ENCODE results near the gene NRP1. TPM values are rescaled to one million over a fixed set of nuclear protein-coding genes. Genes with fewer than 3 reads are reported as not detected.

The NRP1 gene
- total and polyA plus RNA-seq, 4 donors = 14.6 to 55.6 (median 37.8) TPM

DNA sequence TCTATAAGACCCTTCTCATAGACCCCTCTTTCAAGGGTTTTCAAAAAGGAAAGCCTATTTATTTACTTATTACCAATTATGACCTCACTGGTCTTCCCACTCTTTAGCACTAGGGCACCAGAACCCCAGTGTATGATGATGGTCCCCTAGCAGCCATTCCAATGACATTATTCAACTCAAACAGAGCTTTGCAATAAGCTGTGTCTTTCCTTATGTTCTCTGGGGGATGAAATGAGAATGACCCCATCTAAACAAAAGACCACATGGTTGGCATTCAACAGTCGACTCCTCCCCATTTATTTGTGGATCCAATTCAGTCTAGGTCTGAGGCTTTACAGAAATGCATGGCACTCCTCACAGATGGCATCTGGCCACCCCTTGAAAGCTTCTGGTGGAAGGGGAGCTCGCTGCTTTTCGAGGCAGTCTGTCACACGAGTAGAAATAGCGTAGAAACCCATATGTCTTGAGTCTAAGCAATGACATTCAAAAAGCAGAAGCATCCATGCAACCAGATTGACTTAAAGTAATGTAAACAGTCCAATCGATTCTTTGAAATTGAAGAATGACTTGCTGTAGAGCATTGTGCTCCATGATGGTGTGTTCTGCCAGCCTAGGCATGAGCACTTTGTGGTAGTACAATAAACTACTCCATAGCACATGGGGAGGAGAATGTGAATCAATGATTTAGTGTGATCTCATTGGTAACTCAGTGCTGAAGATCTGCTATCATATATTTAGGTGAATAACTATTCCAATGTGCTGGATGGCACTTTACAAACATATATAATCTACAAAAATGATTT lies 29.8 kb downstream of the NRP1 start:
- Histone ChIP-seq H3K9ac (ENCODE audit: low read depth in 1 of 2, low read length in 2 of 2) (no peak overlapping the region), H3K27me3 (ENCODE audit: control insufficient read depth in 4 of 4, insufficient read depth in 4 of 4, low read length in 3 of 4) (no peaks in the 10 kb centered on the region), H3K27ac (ENCODE audit: low read depth in 1 of 2, low read length in 2 of 2) (peak overlapping the region in 1 of 2 donors; percentile 35), H3K9me3 (ENCODE audit: control insufficient read depth in 4 of 4, low read length in 3 of 4) (no peaks in the 10 kb centered on the region), H3K36me3 (ENCODE audit: control insufficient read depth in 4 of 4, insufficient read depth in 3 of 4, low read depth in 1 of 4, low read length in 3 of 4) (peaks cover 0 to 3% (median 0%) of the 10 kb centered on the region in 4 donors), H3K4me3 (ENCODE audit: low read depth in 1 of 3, low read length in 3 of 3) (no peak overlapping the region), H3K4me1 (ENCODE audit: control insufficient read depth in 4 of 4, insufficient read depth in 4 of 4, low read length in 3 of 4) (peaks cover 2 to 20% (median 19%) of the 10 kb centered on the region in 4 donors)
- no peak for TF ChIP-seq FOXA1 (IDR thresholded peaks at IDR 0.05)
- no peak for TF ChIP-seq HNF4A (conservative IDR thresholded peaks at IDR 0.05)
- TF ChIP-seq RAD21 (IDR thresholded peaks at IDR 0.05) = no peak
- TF ChIP-seq SP1 (IDR thresholded peaks at IDR 0.05) = no peak
- TF ChIP-seq, protein P1, sequence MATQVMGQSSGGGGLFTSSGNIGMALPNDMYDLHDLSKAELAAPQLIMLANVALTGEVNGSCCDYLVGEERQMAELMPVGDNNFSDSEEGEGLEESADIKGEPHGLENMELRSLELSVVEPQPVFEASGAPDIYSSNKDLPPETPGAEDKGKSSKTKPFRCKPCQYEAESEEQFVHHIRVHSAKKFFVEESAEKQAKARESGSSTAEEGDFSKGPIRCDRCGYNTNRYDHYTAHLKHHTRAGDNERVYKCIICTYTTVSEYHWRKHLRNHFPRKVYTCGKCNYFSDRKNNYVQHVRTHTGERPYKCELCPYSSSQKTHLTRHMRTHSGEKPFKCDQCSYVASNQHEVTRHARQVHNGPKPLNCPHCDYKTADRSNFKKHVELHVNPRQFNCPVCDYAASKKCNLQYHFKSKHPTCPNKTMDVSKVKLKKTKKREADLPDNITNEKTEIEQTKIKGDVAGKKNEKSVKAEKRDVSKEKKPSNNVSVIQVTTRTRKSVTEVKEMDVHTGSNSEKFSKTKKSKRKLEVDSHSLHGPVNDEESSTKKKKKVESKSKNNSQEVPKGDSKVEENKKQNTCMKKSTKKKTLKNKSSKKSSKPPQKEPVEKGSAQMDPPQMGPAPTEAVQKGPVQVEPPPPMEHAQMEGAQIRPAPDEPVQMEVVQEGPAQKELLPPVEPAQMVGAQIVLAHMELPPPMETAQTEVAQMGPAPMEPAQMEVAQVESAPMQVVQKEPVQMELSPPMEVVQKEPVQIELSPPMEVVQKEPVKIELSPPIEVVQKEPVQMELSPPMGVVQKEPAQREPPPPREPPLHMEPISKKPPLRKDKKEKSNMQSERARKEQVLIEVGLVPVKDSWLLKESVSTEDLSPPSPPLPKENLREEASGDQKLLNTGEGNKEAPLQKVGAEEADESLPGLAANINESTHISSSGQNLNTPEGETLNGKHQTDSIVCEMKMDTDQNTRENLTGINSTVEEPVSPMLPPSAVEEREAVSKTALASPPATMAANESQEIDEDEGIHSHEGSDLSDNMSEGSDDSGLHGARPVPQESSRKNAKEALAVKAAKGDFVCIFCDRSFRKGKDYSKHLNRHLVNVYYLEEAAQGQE (IDR thresholded peaks at IDR 0.05) = no peak
- no peak for TF ChIP-seq EGR1 (IDR thresholded peaks at IDR 0.05; ENCODE audit: low read depth in 2 of 2)
- TF ChIP-seq RXRA (IDR thresholded peaks at IDR 0.05) = no peak
- no peak for TF ChIP-seq FOXA2 (IDR thresholded peaks at IDR 0.05)
- TF ChIP-seq, protein P2, sequence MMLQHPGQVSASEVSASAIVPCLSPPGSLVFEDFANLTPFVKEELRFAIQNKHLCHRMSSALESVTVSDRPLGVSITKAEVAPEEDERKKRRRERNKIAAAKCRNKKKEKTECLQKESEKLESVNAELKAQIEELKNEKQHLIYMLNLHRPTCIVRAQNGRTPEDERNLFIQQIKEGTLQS (IDR thresholded peaks at IDR 0.05) = no peak
- TF ChIP-seq YY1 (IDR thresholded peaks at IDR 0.05) = no peak
- no peak for TF ChIP-seq NR2F2 (IDR thresholded peaks at IDR 0.05)
- TF ChIP-seq GABPA (IDR thresholded peaks at IDR 0.05 in 1 of 2, conservative IDR thresholded peaks at IDR 0.05 in 1 of 2) = no peak
- TF ChIP-seq, protein P3, sequence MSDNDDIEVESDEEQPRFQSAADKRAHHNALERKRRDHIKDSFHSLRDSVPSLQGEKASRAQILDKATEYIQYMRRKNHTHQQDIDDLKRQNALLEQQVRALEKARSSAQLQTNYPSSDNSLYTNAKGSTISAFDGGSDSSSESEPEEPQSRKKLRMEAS (IDR thresholded peaks at IDR 0.05) = no peak
- TF ChIP-seq HNF4G (IDR thresholded peaks at IDR 0.05) = no peak
- DNase-seq (ENCODE audit: low spot score) = no peak
- WGBS = 90% methylated on average over 6 of the region's 6 CpGs

DNA sequence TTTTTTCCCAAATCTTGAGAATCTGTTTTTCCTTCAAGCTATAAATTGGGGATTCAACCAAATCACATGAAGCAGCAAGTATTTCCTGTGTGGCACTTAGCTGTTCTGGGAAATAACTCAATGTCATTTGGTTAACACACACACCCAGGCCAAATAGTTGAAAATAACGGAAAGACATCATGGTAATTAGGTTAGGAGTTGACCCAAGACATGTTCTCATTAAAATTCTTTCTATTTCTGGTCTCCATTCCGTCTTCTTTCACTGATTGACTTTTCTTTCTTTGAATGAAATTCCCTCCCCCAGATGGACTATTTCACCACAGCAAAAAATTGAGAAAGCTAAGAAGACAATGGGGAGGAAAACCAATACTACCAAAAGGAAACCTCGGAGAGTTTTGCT lies 30.5 kb downstream of the NRP1 start:
- no peak overlapping the region for H3K9ac ChIP-seq (ENCODE audit: low read depth in 1 of 2, low read length in 2 of 2)
- no peaks in the 10 kb centered on the region for H3K9me3 ChIP-seq (ENCODE audit: control insufficient read depth in 4 of 4, low read length in 3 of 4)
- DNase-seq (ENCODE audit: low spot score) = no peak
- TF ChIP-seq GABPA (IDR thresholded peaks at IDR 0.05 in 1 of 2, conservative IDR thresholded peaks at IDR 0.05 in 1 of 2) (no peak), TAF1 (conservative IDR thresholded peaks at IDR 0.05) (no peak), JUND (IDR thresholded peaks at IDR 0.05) (no peak), YY1 (IDR thresholded peaks at IDR 0.05) (no peak), FOXA1 (IDR thresholded peaks at IDR 0.05) (no peak), HNF4A (conservative IDR thresholded peaks at IDR 0.05) (no peak), NR2F2 (IDR thresholded peaks at IDR 0.05) (peak; percentile 56)
- TF ChIP-seq, protein P4, sequence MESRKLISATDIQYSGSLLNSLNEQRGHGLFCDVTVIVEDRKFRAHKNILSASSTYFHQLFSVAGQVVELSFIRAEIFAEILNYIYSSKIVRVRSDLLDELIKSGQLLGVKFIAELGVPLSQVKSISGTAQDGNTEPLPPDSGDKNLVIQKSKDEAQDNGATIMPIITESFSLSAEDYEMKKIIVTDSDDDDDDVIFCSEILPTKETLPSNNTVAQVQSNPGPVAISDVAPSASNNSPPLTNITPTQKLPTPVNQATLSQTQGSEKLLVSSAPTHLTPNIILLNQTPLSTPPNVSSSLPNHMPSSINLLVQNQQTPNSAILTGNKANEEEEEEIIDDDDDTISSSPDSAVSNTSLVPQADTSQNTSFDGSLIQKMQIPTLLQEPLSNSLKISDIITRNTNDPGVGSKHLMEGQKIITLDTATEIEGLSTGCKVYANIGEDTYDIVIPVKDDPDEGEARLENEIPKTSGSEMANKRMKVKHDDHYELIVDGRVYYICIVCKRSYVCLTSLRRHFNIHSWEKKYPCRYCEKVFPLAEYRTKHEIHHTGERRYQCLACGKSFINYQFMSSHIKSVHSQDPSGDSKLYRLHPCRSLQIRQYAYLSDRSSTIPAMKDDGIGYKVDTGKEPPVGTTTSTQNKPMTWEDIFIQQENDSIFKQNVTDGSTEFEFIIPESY (IDR thresholded peaks at IDR 0.05) = no peak
- TF ChIP-seq, protein P2 (IDR thresholded peaks at IDR 0.05) = no peak
- 79% methylated on average over 3 of the region's 3 CpGs for WGBS
- H3K4me3 ChIP-seq (ENCODE audit: low read depth in 1 of 3, low read length in 3 of 3) = no peak overlapping the region
- peaks cover 0 to 3% (median 0%) of the 10 kb centered on the region in 4 donors for H3K36me3 ChIP-seq (ENCODE audit: control insufficient read depth in 4 of 4, insufficient read depth in 3 of 4, low read depth in 1 of 4, low read length in 3 of 4)
- H3K27ac ChIP-seq (ENCODE audit: low read depth in 1 of 2, low read length in 2 of 2) = peak overlapping the region in 1 of 2 donors; percentile 35
- H3K4me1 ChIP-seq (ENCODE audit: control insufficient read depth in 4 of 4, insufficient read depth in 4 of 4, low read length in 3 of 4) = peaks cover 2 to 20% (median 19%) of the 10 kb centered on the region in 4 donors
- H3K27me3 ChIP-seq (ENCODE audit: control insufficient read depth in 4 of 4, insufficient read depth in 4 of 4, low read length in 3 of 4) = no peaks in the 10 kb centered on the region
